ENCODE data around the gene RIPK4.

The RIPK4 gene

GRCh38 chr21:41691205-41692184 is 75.4 kb downstream of the RIPK4 start:
- no peak for DNase-seq (ENCODE audit: low spot score)

All from germinal center (tissue), 1 donor.